Uterus (tissue), 2 donors: Measurements from ENCODE around the gene LGI2.

Experiments
- CTCF ChIP-seq, 4 experiments: fragments of 200-600 bp in 2 of 4; fragments of 450-650 bp in 2 of 4; sonication (generic) in 2 of 4; IDR thresholded peaks; one replicate each; pipeline ENCODE4 v1.5.1; 2016 to 2019; ENCODE audit warnings: antibody characterized with exemption in 4 of 4, mild to moderate bottlenecking in 2 of 4, moderate library complexity in 1 of 4
- POLR2A ChIP-seq, 2 donors: fragments of 450-650 bp; IDR thresholded peaks; one replicate each; pipeline ENCODE4 v1.6.1; 2016; ENCODE audit warnings: antibody characterized with exemption in 2 of 2, mild to moderate bottlenecking in 1 of 2, moderate library complexity in 1 of 2

- no peak for TF ChIP-seq POLR2A (IDR thresholded peaks at IDR 0.05)
- TF ChIP-seq CTCF (IDR thresholded peaks at IDR 0.05) = no peak
Measured at GRCh38 chr4:25032126-25032525, 1.4 kb upstream of the LGI2 start.
